SK-N-MC (cell line): ENCODE measurements around the gene WDR6.

Source experiments
- EZH2 ChIP-seq: fragments of 200-600 bp; sonication (generic); IDR thresholded peaks from one replicate; pipeline ENCODE4 v1.6.1; 2017; ENCODE audit warnings: antibody characterized with exemption
- FOXP2 ChIP-seq: optimal IDR thresholded peaks from 2 replicates; pipeline ENCODE3; 2011; ENCODE audit warnings: mild to moderate bottlenecking, moderate library complexity; ENCODE audit not compliant: insufficient read depth; ENCODE audit errors: extremely low read length, control extremely low read depth
- POLR2AphosphoS5 ChIP-seq: IDR thresholded peaks from 2 replicates; pipeline ENCODE4 v1.6.1; 2012; ENCODE audit warnings: mild to moderate bottlenecking, low read depth, low read length, borderline replicate concordance

DNA sequence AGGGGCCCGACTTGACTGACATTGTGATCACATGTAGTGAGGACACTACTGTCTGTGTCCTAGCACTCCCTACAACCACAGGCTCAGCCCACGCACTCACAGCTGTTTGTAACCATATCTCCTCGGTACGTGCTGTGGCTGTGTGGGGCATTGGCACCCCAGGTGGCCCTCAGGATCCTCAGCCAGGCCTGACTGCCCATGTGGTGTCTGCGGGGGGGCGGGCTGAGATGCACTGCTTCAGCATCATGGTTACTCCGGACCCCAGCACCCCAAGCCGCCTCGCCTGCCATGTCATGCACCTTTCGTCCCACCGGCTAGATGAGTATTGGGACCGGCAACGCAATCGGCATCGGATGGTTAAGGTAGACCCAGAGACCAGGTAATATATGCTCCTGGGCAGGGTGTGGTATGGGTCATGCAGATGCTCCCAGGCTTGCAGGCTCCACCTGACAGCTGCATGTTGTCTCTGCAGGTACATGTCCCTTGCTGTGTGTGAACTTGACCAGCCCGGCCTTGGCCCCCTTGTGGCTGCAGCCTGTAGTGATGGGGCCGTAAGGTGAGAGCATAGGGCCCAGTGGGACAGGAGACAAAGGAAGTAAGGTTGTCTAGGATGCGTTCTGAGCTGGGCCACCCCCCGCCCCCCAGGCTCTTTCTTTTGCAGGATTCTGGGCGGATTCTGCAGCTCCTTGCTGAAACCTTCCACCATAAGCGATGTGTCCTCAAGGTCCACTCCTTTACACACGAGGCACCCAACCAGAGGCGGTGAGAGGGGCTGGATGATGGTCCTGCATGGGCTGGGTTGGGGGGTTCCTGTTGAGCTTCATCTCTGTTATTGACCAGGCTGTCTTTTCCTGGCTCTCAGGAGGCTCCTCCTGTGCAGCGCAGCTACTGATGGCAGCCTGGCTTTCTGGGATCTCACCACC is 6.8 kb downstream of the WDR6 start:
- TF ChIP-seq POLR2AphosphoS5 (no peak), EZH2 (no peak), FOXP2 (no peak)
